SK-N-MC (cell line): ENCODE data around the gene SEPSECS.

Experiments used
- EZH2 ChIP-seq: fragments of 200-600 bp; sonication (generic); IDR thresholded peaks from one replicate; pipeline ENCODE4 v1.6.1; 2017; ENCODE audit warnings: antibody characterized with exemption
- FOXP2 ChIP-seq: optimal IDR thresholded peaks from 2 replicates; pipeline ENCODE3; 2011; ENCODE audit warnings: mild to moderate bottlenecking, moderate library complexity; ENCODE audit not compliant: insufficient read depth; ENCODE audit errors: extremely low read length, control extremely low read depth
- POLR2AphosphoS5 ChIP-seq: IDR thresholded peaks from 2 replicates; pipeline ENCODE4 v1.6.1; 2012; ENCODE audit warnings: mild to moderate bottlenecking, low read depth, low read length, borderline replicate concordance

GRCh38 chr4:25112366-25112994 is 47.8 kb downstream of the SEPSECS start:
- TF ChIP-seq EZH2 (no peak), POLR2AphosphoS5 (no peak), FOXP2 (no peak)
